Measurements from ENCODE around the gene ACSS1.
"Not testable (repeated sequence)": the region's sequence is repeated elsewhere in the genome, so short reads cannot be mapped to it uniquely, and the experiment has no call there.

ACSS1 gene

DNA sequence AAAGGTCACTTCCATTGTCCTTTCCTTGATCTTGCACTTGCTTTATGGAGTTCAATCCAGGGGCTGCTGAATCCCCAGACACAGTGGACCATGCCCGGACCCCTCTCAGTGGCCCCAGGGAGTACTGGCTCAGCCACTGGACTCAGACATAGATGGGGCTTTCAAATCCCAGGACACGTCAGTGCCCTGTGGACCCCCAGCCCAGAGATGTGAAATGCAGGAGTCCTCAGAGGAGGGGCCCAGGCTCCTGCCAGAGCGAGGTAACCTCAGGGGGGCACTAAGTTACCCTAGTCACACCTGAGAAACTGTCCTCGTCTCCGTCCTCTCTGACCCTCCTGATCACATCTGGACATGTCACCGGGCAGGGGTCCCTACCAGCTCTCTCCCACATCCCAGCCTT is 46.7 kb downstream of the ACSS1 start:
- no peak for DNase-seq (ENCODE audit: low read depth)

DNA sequence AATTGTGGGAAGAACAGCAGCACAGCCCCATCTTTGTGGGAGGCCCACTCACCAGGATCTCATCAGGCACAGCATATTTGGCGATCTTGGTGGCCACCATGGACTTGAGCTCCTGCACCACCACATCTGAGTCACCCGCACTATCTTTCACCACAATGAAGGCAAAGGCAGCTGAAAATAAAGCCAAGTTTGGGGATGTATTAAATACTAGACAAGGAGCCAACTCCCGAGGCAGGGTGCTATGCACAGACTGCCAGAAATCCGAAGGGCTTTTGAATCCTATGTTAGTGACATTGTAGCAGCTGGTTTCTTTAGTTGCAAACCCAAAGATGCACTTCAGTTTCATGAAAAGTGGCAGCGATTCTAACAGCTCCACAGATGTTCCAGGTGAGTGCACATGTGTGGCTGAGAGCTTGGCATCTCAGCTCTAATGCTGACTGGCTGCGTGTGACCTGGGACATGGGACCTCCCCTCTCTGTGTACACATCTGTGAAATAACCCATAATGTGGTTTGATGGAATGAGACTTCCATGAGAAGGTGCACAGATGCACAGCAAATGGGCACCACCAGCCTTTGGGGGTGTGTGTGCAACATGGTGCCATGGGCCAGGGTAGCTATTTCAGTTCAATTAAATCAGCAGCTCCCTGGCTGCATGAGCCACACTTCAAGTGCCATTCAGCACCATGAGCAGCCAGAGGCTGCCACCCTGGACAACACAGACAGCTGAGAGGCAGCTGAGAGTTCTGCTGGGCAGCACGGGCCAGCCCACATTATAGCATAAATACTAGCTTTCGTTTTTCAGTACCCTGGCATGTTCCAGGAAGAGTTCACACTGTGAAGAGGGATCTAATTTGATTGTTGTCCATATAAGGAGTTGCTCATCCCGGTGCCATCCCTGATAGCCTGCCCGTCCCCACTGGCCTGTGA is 48.5 kb downstream of the ACSS1 start:
- DNase-seq (ENCODE audit: low read depth), result no peak

DNA sequence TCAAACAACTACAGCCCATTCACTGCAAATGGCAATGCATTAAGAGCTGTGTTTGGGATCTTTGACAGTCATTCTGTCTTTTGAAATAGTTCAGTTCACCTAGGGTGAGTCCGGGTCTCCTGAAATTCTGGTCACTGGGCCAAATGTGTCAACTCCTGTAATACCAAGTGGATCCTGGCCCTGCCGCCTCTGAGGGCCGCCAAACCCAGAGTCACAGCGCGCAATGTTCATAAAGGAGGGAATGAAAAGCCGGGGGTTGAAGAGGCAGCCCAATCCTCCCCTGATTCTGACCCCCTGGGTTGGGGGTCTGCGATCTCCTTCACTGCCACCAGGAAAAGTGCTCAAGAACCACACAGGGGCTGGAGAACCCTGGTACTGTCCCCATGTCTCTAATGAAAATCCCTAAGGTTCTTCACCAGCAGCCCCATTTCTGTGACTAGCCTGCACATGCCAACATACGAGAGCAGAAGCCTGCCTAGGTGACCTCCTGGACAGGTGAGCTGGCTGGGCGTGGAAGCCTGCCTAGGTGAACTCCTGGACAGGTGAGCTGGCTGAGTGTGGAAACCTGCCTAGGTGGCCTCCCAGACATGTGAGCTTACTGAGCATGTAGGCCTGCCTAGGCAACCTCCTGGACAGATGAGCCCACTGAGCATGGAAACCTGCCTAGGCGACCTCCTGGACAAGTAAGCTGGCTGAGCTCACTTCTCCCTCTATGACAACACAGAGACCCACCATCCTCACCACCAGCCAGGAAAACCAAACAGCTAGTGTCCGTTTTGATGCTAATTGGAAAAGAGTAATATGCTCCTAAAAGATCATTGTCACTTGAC is 49.3 kb downstream of the ACSS1 start:
- DNase-seq (ENCODE audit: low read depth), result no peak

- no peak for DNase-seq (ENCODE audit: low read depth)
Measured at GRCh38 chr20:25007491-25008305, 50.2 kb downstream of the ACSS1 start.

DNA sequence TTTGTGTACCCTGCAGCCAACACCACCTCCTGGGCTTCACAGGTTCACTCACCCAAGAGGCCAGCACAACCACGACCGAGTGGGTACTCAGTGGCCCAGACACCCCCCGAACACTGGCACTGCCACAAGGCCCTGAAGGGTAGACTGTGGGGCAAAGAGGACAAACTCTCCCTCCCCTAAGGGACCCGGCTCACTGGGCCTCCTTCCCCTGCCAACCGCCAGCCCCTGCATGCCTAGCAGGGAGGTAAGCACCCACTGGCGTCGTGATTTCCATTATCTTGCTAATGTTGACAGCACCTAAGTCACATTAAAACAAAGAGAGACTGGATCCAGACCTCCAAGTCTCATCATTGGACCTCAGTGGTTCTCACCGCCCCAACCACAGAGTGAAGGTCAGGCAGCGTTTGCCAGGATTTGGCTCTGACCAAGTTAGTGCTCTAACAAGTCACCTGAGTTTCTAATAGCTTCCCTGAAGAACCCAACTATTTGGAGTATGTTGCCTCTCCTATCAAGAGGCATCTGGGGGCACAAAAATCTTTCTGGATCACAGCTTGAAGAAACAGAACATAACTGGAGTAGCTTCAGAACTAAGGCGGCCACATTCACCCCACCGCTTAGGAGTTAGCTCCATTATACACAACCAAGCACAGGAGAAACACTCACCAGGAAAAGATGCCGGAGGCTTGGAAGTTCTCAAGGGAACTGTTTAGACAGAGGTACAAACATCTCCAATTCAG is 51.3 kb downstream of the ACSS1 start:
- no peak for DNase-seq (ENCODE audit: low read depth)

DNA sequence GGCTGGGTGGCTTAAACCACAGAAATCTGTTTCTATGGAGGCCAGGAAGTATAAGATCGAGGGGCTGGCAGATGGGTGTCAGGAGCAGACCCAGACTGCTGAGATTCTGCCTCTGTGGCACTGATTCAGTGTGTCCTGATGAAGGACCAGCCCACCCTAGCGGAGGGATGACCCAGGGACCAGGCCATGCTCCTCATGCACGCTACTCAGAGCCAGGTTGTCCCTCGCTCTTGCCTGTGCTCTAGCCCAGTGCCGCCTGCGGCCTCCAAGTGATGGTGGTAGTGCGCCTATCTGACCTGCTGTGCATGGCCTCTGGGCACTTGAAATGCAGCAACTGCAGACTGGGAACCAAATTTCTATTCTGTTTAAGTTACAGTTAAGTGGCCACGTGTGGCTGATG is 52.3 kb downstream of the ACSS1 start:
- no peak for DNase-seq (ENCODE audit: low read depth)

DNA sequence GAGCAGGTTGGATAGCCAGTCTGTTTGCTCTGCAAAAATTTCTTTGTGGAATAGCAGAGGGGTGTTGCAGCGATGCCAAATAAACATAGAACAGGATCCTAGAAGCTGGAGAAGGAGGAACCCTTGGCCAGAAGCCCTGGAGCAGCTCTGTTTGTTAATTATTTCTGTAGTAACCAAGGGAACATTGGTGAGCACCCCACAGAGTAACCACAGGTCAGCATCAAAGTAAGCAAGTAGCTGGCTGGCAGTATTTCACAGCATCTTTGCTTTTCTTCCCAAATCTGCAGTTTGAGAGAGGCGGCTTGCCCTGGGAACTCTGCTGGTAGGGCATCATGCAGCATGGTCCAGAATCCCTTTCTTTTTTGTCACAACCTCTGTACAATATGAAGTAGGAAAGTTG is 52.7 kb downstream of the ACSS1 start:
- DNase-seq (ENCODE audit: low read depth), result no peak

GRCh38 chr20:25003002-25003401 is 54.9 kb downstream of the ACSS1 start:
- DNase-seq (ENCODE audit: low read depth), result no peak

- not testable (repeated sequence) for DNase-seq (ENCODE audit: low read depth)
Measured at GRCh38 chr20:25001323-25001722, 56.6 kb downstream of the ACSS1 start.

GRCh38 chr20:25000268-25000801 is 57.6 kb downstream of the ACSS1 start:
- DNase-seq (ENCODE audit: low read depth), result peak; percentile 96

- DNase-seq (ENCODE audit: low read depth), result no peak
Measured at GRCh38 chr20:24999568-24999967, 58.4 kb downstream of the ACSS1 start.

DNA sequence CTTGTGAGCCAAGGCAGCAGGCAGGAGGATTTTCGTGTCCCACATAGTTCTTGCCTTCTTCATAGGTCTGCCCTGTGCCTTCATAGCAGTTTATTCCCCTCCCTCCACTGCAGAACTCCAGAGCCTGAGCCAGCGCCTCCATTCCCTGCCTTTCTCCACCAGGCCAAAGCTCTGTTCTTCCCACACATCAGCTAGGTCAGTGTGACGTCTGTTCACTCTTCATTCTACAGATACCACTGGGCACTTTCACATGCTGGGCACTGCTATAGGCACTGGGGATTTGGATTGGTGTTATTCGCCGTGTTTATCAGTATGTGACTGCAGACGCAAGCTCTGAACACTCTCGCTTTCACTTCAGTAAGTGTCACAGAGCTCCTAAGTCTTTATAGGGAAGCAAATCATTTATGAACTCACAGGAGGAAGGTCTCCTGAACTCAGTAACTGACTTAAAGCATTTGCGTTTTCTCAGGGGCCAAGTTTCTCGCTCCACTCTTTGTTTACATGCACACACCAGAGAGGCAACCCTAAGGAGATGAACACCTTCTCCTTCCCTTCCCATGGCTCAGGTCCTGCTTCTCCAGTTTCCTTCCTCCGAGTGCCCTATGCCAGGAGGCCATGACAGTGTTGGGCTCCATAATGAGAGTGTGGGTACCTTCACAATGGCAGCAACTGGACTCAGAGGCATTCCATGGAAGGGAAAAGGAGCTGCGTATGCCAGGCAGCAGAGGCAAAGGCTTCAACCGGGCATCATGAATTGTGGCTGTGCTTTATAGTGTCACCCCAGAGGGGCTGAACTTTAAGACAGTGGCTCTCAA is 59.1 kb downstream of the ACSS1 start:
- no peak for DNase-seq (ENCODE audit: low read depth)

DNA sequence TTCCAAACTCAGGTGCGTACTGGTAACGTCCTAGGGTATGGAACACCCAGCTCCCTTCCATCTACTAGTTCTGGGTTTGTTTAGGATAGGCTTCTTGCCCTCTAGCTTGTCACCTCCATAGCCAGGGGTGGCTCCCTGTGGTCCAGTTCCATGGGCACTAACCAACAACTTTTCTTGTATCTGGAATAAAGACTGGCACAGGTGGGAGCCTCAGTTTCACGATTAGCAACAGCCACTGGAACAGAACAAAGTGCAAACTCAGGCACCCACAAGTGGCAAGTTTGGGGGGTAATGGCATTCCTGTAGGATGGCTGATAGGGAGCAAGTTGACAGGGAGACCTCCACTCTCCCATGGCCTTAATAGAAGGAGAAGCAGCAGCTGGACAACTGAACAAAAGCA is 59.8 kb downstream of the ACSS1 start:
- no peak for DNase-seq (ENCODE audit: low read depth)

DNA sequence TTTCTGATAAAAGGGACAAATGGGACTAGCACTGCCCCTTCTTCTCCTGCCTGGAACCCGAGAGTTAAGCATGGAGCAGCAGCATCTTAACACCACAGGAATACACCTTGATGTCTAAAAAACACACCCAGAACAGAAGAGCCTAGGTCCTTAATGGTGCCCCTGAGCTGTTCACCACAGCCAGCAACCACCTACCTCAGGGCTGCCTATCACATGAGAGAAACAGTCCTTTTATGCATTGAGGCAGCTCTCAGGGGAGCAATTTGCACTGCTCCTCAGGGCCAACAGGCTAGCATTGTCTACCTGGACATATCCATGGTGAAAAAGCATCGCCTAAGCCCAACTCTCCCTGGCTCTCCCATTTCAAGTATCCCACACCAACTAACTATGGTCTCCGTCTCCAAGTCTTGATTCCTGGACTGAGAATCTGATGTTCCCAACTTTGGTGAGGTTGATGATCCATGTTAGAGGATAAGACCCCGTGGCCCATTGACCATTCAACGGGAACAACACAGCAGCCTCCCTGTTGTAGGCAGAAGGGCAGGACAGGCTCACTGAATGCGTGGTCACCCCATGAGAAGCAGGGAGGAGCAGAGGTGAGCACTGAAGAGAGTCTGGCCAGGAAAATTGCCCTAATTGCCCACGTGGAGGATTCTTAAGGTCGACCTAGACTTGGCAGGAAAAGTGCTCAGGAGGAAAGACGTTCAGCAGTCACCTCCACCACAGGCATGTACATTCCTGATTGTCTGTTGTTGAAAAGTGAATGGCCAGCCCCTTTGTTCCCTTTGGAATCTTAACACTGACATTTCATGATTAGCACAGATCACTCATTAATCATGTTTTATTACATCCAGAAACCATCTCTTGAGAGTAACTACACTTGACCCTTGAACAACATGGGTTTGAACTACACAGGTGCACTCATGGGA is 61.2 kb downstream of the ACSS1 start:
- DNase-seq (ENCODE audit: low read depth), result no peak

GRCh38 chr20:24995741-24996448 is 62.0 kb downstream of the ACSS1 start:
- DNase-seq (ENCODE audit: low read depth), result no peak

DNA sequence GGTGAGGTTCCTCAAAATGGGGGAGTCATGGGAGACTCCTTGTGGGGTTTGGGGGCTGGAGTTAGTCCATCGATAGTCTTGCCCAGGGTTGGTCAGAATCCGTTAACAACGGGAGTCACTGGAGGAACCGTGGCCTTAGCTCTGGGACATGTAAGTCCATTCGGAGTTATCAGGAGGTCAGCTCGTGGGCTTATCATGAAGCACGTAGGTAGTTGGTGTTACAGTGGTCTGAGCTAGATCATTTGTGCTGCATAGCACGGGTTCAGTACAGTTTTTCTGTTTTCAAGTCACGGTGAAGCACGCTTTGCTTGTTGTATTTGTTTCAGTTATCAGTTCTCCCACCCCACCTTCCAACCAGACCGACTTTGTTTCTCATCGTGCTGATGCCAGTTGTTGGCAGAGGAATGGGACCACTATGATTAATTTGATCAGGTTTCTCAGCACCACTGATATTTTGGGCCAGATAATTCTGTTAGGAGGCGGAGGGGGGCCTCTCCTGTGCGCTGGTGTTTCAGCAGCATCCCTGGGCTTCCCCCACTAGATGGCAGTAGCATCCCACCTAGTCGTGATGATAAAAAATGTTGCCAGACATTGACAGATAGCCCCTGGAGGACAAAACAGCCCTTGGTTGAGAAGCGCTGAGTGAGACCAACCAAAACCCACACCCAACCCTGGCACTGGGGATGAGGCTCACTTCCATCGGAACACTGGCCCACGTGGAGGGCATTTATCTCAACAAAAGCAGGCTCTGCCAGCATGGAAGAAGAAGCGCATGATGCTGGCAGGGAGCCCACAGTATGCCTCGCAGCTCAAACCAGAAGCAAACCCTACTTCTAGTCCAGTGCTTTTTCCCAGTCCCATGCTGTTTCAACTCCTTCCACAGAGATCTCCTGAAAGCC is 63.2 kb downstream of the ACSS1 start:
- no peak for DNase-seq (ENCODE audit: low read depth)

- DNase-seq (ENCODE audit: low read depth), result no peak
Measured at GRCh38 chr20:24994186-24994465, 63.8 kb downstream of the ACSS1 start.
